Rectal smooth muscle tissue (tissue), 1 donor: ENCODE measurements around the gene CNBP.
"Not testable (repeated sequence)": the region's sequence is repeated elsewhere in the genome, so short reads cannot be mapped to it uniquely, and the experiment has no call there.

ENCODE experiments used
- H3K27ac ChIP-seq: one replicate; pipeline ENCODE4 v1.7.0; 2013; ENCODE audit warnings: low read depth, low read length, inconsistent platforms
- H3K27me3 ChIP-seq: one replicate; pipeline ENCODE4 v1.7.0; 2013; ENCODE audit warnings: low read length; ENCODE audit not compliant: control insufficient read depth, insufficient read depth
- H3K36me3 ChIP-seq: one replicate; pipeline ENCODE4 v1.7.0; 2013; ENCODE audit warnings: low read length; ENCODE audit not compliant: control insufficient read depth, insufficient read depth
- H3K4me1 ChIP-seq: one replicate; pipeline ENCODE4 v1.7.0; 2013; ENCODE audit warnings: low read length; ENCODE audit not compliant: control insufficient read depth, insufficient read depth
- H3K4me3 ChIP-seq: one replicate; pipeline ENCODE4 v1.7.0; 2013; ENCODE audit warnings: low read length
- H3K9ac ChIP-seq: one replicate; pipeline ENCODE4 v1.7.0; 2013; ENCODE audit warnings: low read length

CNBP gene

GRCh38 chr3:129181819-129182218 is 1.9 kb downstream of the CNBP start:
- Histone ChIP-seq H3K4me3 (peak overlapping the region; percentile 92), H3K4me1 (peaks cover 20% of the 10 kb centered on the region), H3K27ac (peak overlapping the region; percentile 99), H3K9ac (peak overlapping the region; percentile 98), H3K27me3 (no peaks in the 10 kb centered on the region), H3K36me3 (peaks cover 2% of the 10 kb centered on the region)

- Histone ChIP-seq H3K27ac (peak overlapping the region; percentile 24), H3K4me3 (peak overlapping the region; percentile 0), H3K36me3 (peaks cover 2% of the 10 kb centered on the region), H3K9ac (no peak overlapping the region), H3K27me3 (no peaks in the 10 kb centered on the region), H3K4me1 (peaks cover 23% of the 10 kb centered on the region)
Observed at GRCh38 chr3:129180461-129180860, 3.2 kb downstream of the CNBP start.

GRCh38 chr3:129176051-129176450 is 7.6 kb downstream of the CNBP start:
- H3K36me3 ChIP-seq, result peaks cover 6% of the 10 kb centered on the region

GRCh38 chr3:129173725-129174124 is 10.0 kb downstream of the CNBP start:
- Histone ChIP-seq H3K36me3 (peaks cover 19% of the 10 kb centered on the region), H3K4me3 (no peak overlapping the region), H3K4me1 (peaks cover 17% of the 10 kb centered on the region), H3K27me3 (no peaks in the 10 kb centered on the region), H3K27ac (no peak overlapping the region), H3K9ac (no peak overlapping the region)

More at GRCh38 chr3:129176051-129176450, 7.6 kb downstream of the CNBP start:
- H3K4me1 ChIP-seq, result peaks cover 29% of the 10 kb centered on the region
- no peak overlapping the region for H3K27ac ChIP-seq
- H3K9ac ChIP-seq, result no peak overlapping the region
- H3K4me3 ChIP-seq, result no peak overlapping the region
- no peaks in the 10 kb centered on the region for H3K27me3 ChIP-seq

GRCh38 chr3:129173206-129173605 is 10.5 kb downstream of the CNBP start:
- Histone ChIP-seq H3K4me1 (peaks cover 17% of the 10 kb centered on the region), H3K9ac (no peak overlapping the region), H3K27me3 (no peaks in the 10 kb centered on the region), H3K27ac (no peak overlapping the region), H3K36me3 (peaks cover 19% of the 10 kb centered on the region), H3K4me3 (no peak overlapping the region)

- Histone ChIP-seq H3K9ac (no peak overlapping the region), H3K27ac (no peak overlapping the region), H3K36me3 (peaks cover 24% of the 10 kb centered on the region)
Observed at GRCh38 chr3:129166579-129167332, 16.9 kb downstream of the CNBP start.

GRCh38 chr3:129165594-129165993 is 18.1 kb downstream of the CNBP start:
- H3K9ac ChIP-seq, H3K4me1 ChIP-seq, H3K27ac ChIP-seq, H3K27me3 ChIP-seq, H3K4me3 ChIP-seq: not testable (repeated sequence)
- H3K36me3 ChIP-seq, result peaks cover 15% of the 10 kb centered on the region

More at GRCh38 chr3:129166579-129167332, 16.9 kb downstream of the CNBP start:
- no peak overlapping the region for H3K4me3 ChIP-seq
- H3K27me3 ChIP-seq, result no peaks in the 10 kb centered on the region
- peaks cover 5% of the 10 kb centered on the region for H3K4me1 ChIP-seq

GRCh38 chr3:129164500-129164899 is 19.2 kb downstream of the CNBP start:
- Histone ChIP-seq H3K36me3 (peaks cover 5% of the 10 kb centered on the region), H3K4me3 (no peak overlapping the region), H3K27ac (no peak overlapping the region), H3K27me3 (no peaks in the 10 kb centered on the region), H3K4me1 (peaks cover 11% of the 10 kb centered on the region), H3K9ac (no peak overlapping the region)

GRCh38 chr3:129162729-129163579 is 20.7 kb downstream of the CNBP start:
- Histone ChIP-seq H3K27ac (no peak overlapping the region), H3K9ac (no peak overlapping the region), H3K4me3 (no peak overlapping the region)

GRCh38 chr3:129161860-129162271 is 21.8 kb downstream of the CNBP start:
- Histone ChIP-seq H3K27me3 (no peaks in the 10 kb centered on the region), H3K4me3 (peak overlapping the region; percentile 75), H3K36me3 (peaks cover 9% of the 10 kb centered on the region), H3K27ac (peak overlapping the region; percentile 98), H3K4me1 (peaks cover 14% of the 10 kb centered on the region), H3K9ac (peak overlapping the region; percentile 25)

More at GRCh38 chr3:129162729-129163579, 20.7 kb downstream of the CNBP start:
- Histone ChIP-seq H3K36me3 (peaks cover 10% of the 10 kb centered on the region), H3K4me1 (peaks cover 14% of the 10 kb centered on the region), H3K27me3 (no peaks in the 10 kb centered on the region)

GRCh38 chr3:129160891-129161859 is 22.5 kb downstream of the CNBP start, which contains the start of gene ISY1:
Gene ISY1, minus strand, starts transcription at chr3:129161063. Its CDS starts 88 bp downstream, at chr3:129160975.
- Histone ChIP-seq H3K4me3 (peak within 1 kb of the TSS; percentile 75), H3K36me3 (peaks cover 9% of the 10 kb centered on the region)

More at GRCh38 chr3:129160891-129161859, 22.5 kb downstream of the CNBP start, which contains the start of gene ISY1:
- Histone ChIP-seq H3K27ac (peak within 1 kb of the TSS; percentile 98), H3K9ac (peak within 1 kb of the TSS; percentile 91), H3K27me3 (no peaks in the 10 kb centered on the region), H3K4me1 (peaks cover 14% of the 10 kb centered on the region)
